Body of pancreas (tissue), 4 donors: ENCODE data around the gene A2M. TPM values are rescaled to one million over a fixed set of nuclear protein-coding genes. Genes with fewer than 3 reads are reported as not detected.

Experiments used
- ATAC-seq: fragments of 150-250 bp; one replicate; pipeline ENCODE4 v1.9.1; 2016
- DNase-seq, 4 donors: peaks; one replicate each; pipeline ENCODE4 v3.0.0-alpha.2; 2019
- H3K27ac ChIP-seq, 4 donors: fragments of 200-600 bp; sonication (generic); 1 replicate in 3 of 4; 2 replicates in 1 of 4; pipeline versions ENCODE4 v1.5.1 to v1.6.1; 2016 to 2019; ENCODE audit warnings: mild to moderate bottlenecking in 1 of 4, mixed read lengths in 1 of 4, moderate library complexity in 1 of 4
- H3K27me3 ChIP-seq, 2 donors: fragments of 200-600 bp; sonication (generic); one replicate each; pipeline ENCODE4 v1.6.0; 2016; ENCODE audit warnings: mild to moderate bottlenecking in 1 of 2
- H3K36me3 ChIP-seq, 2 donors: fragments of 200-600 bp; sonication (generic); replicated peaks in 1 of 2; 2 replicates each; pipeline ENCODE4 v1.5.1; 2016; ENCODE audit warnings: low read depth in 2 of 2; ENCODE audit not compliant: insufficient read depth in 1 of 2
- H3K4me1 ChIP-seq: fragments of 200-600 bp; sonication (generic); one replicate; pipeline ENCODE4 v1.6.0; 2016
- H3K4me3 ChIP-seq, 2 donors: fragments of 200-600 bp; sonication (generic); 1 replicate in 1 of 2; 2 replicates in 1 of 2; pipeline ENCODE4 v1.5.1; 2016 to 2019
- H3K9me3 ChIP-seq, 3 donors: fragments of 200-600 bp; sonication (generic); 1 replicate in 2 of 3; 2 replicates in 1 of 3; pipeline ENCODE4 v1.5.1; 2016
- CTCF ChIP-seq, 7 experiments: fragments of 450-650 bp in 4 of 7; fragments of 200-600 bp in 3 of 7; sonication (generic) in 3 of 7; IDR thresholded peaks; one replicate each; pipeline ENCODE4 v1.5.1; 2016 to 2019; ENCODE audit warnings: antibody characterized with exemption in 7 of 7
- POLR2A ChIP-seq, 3 donors: fragments of 450-650 bp; IDR thresholded peaks; one replicate each; pipeline ENCODE4 v1.6.1; 2016; ENCODE audit warnings: antibody characterized with exemption in 3 of 3, mild to moderate bottlenecking in 2 of 3
- WGBS, 2 donors: methylation state at CpG; one replicate each; pipeline ENCODE4 v1.1.5; 2017; 5-methylcytosine and 5-hydroxymethylcytosine counted together
- intact Hi-C: fragments of 100-400 bp; cut with DNase I; formaldehyde crosslinking; loops from one replicate; pipeline ENCODE4 v1.15.1; 2023
- total RNA-seq, 2 donors: library from RNA; depleted of rRNA; stranded (reverse); fragments of >200 nt; gene quantifications; one replicate each; pipeline ENCODE4 v1.1.0, GENCODE V29; 2016

Gene A2M
- total RNA-seq, 2 donors from 2014 or later = 97.3 to 102 TPM

GRCh38 chr12:9109737-9110491 lies 5.8 kb downstream of the A2M start:
- ATAC-seq (no peak), DNase-seq (no peak)
- WGBS, 2 donors = 95 to 98% methylated on average over 3 of the region's 3 CpGs
- intact Hi-C loops = no loop called here
- Histone ChIP-seq H3K4me3 (no peak overlapping the region), H3K4me1 (no peaks in the 10 kb centered on the region), H3K9me3 (no peaks in the 10 kb centered on the region), H3K27ac (no peak overlapping the region), H3K36me3 (no peaks in the 10 kb centered on the region), H3K27me3 (no peaks in the 10 kb centered on the region)
- TF ChIP-seq CTCF (IDR thresholded peaks at IDR 0.05) = no peak
- TF ChIP-seq POLR2A (IDR thresholded peaks at IDR 0.05) = no peak

- whole genome bisulfite sequencing, 2 donors = 73 to 94% methylated on average over 1 of the region's 1 CpG
- DNase-seq (no peak), ATAC-seq (no peak)
- Histone ChIP-seq H3K4me1 (no peaks in the 10 kb centered on the region), H3K27me3 (no peaks in the 10 kb centered on the region), H3K36me3 (no peaks in the 10 kb centered on the region), H3K4me3 (no peak overlapping the region), H3K27ac (no peak overlapping the region), H3K9me3 (no peaks in the 10 kb centered on the region)
- intact Hi-C loops = no loop called here
- TF ChIP-seq POLR2A (IDR thresholded peaks at IDR 0.05) (no peak), CTCF (IDR thresholded peaks at IDR 0.05) (no peak)
These were observed 6.6 kb downstream of the A2M start for GRCh38 chr12:9109213-9109522.

GRCh38 chr12:9108504-9109212 lies 7.1 kb downstream of the A2M start:
- intact Hi-C loops = no loop called here
- ATAC-seq = no peak

GRCh38 chr12:9107542-9107873 lies 8.2 kb downstream of the A2M start:
- no peak for ATAC-seq
- no peak for TF ChIP-seq CTCF (IDR thresholded peaks at IDR 0.05)
- no peak for TF ChIP-seq POLR2A (IDR thresholded peaks at IDR 0.05)
- no peaks in the 10 kb centered on the region for H3K27me3 ChIP-seq
- DNase-seq = no peak
- H3K36me3 ChIP-seq = no peaks in the 10 kb centered on the region
- 91 to 96% methylated on average over 3 of the region's 3 CpGs for WGBS, 2 donors
- no peaks in the 10 kb centered on the region for H3K4me1 ChIP-seq
- no peak overlapping the region for H3K27ac ChIP-seq
- no peaks in the 10 kb centered on the region for H3K9me3 ChIP-seq
- intact Hi-C loops = no loop called here
- H3K4me3 ChIP-seq = no peak overlapping the region

More at GRCh38 chr12:9108504-9109212, 7.1 kb downstream of the A2M start:
- no peaks in the 10 kb centered on the region for H3K4me1 ChIP-seq
- no peaks in the 10 kb centered on the region for H3K27me3 ChIP-seq
- no peak for DNase-seq
- H3K9me3 ChIP-seq = no peaks in the 10 kb centered on the region
- no peaks in the 10 kb centered on the region for H3K36me3 ChIP-seq
- WGBS, 2 donors = 61 to 67% methylated on average over 5 of the region's 5 CpGs
- no peak overlapping the region for H3K4me3 ChIP-seq
- no peak overlapping the region for H3K27ac ChIP-seq
- TF ChIP-seq POLR2A (IDR thresholded peaks at IDR 0.05) (no peak), CTCF (IDR thresholded peaks at IDR 0.05) (no peak)
